ENCODE results near the gene CAB39.
A peak's percentile ranks its signal among the peaks of the same experiment; 100 is the strongest.

The CAB39 gene

DNA sequence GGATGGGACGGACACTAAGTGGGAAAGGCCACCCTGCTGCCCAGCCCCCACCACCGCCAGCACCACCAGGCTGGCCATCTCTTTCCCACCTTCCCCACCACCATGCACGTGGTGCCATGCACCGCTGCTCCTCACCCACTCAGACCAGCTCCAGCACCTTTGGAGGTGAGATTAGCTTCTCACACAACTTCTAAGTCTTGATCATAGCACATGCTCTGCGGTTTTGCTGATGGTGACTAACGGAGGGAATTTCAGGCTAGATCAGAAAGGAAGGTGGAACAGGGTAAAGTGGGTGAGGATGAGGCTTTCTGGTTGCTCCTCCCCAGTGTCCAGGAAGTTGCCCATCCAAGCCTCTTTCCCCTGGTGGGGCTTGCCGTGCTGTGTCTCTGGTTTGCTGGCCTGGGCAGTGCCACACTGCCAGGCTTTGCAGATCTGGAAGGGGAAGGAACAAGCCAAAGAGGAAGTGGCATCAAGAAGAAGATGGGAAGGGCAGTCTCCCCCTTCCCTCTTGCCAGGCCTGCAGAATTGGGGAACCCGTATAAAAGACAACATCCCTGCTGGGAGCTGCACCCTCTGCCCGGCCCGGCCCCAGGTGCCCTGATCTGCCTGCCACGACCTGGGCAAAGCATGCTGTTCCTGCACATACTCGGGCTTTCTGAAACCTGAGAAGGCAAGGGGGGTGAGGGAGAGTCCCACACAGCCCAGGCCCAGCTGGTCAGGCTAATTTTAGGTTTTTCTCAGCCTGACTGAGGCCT lies 44.3 kb upstream of the CAB39 start:
- DNase-seq (ENCODE audit: low read depth), result peak; percentile 50
- H3K4me3 ChIP-seq (ENCODE audit: low read depth, low read length), result no peak overlapping the region
- no peak for TF ChIP-seq CTCF (conservative IDR thresholded peaks at IDR 0.05; ENCODE audit: low read depth, low read length)

DNA sequence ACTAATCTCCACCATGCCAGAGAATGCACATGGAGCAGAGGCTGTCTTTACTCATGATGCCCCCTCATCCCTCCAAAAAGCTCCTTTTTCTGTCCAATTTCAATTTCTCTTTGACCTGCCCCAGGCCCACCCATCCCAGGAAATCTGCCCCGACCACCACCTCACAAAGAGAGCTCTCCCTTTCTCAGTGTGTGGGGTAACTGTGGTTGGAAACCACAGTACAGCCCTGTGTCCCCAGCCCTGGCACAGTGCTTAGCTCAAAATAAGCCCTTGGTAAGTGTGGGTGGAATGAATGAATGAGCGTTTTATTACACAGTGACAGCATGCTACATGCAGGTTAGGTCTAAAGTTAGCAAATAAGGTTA lies 43.7 kb upstream of the CAB39 start:
- TF ChIP-seq CTCF (conservative IDR thresholded peaks at IDR 0.05; ENCODE audit: low read depth, low read length), result no peak
- H3K4me3 ChIP-seq (ENCODE audit: low read depth, low read length), result no peak overlapping the region
- DNase-seq (ENCODE audit: low read depth), result no peak

GRCh38 chr2:230669386-230669950 lies 43.2 kb upstream of the CAB39 start:
- H3K4me3 ChIP-seq (ENCODE audit: low read depth, low read length), result no peak overlapping the region
- no peak for TF ChIP-seq CTCF (conservative IDR thresholded peaks at IDR 0.05; ENCODE audit: low read depth, low read length)
- DNase-seq (ENCODE audit: low read depth), result no peak

DNA sequence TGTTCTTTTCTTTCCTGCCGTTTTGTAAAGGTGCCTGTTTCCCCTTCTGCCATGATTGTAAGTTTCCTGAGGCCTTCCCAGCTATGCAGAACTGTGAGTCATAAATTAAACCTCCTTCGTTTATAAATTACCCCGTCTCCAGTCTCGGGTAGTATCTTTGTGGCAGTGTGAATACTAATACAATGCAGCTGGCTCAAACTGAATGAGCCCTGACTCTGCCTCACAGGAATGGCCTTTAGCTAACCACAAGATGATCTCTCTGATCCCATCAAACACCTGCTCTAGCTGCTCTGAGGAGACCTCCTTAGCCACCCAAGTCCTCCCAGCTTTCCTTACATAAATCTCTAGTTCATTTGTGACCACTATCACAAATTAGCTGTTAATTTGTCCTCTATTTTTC lies 41.5 kb upstream of the CAB39 start:
- H3K4me3 ChIP-seq (ENCODE audit: low read depth, low read length), result no peak overlapping the region
- TF ChIP-seq CTCF (conservative IDR thresholded peaks at IDR 0.05; ENCODE audit: low read depth, low read length), result no peak
- DNase-seq (ENCODE audit: low read depth), result peak; percentile 53

GRCh38 chr2:230672836-230673235 lies 39.8 kb upstream of the CAB39 start:
- no peak overlapping the region for H3K4me3 ChIP-seq (ENCODE audit: low read depth, low read length)
- no peak for DNase-seq (ENCODE audit: low read depth)
- TF ChIP-seq CTCF (conservative IDR thresholded peaks at IDR 0.05; ENCODE audit: low read depth, low read length), result no peak

- no peak for DNase-seq (ENCODE audit: low read depth)
- TF ChIP-seq CTCF (conservative IDR thresholded peaks at IDR 0.05; ENCODE audit: low read depth, low read length), result no peak
- H3K4me3 ChIP-seq (ENCODE audit: low read depth, low read length), result no peak overlapping the region
These were observed 38.2 kb upstream of the CAB39 start for GRCh38 chr2:230674401-230674800.

Data from choroid plexus epithelial cell (primary cell).